WTC11 (cell line): ENCODE results near the gene TANGO6.

Source experiments
- ATF1 ChIP-seq: sonication (generic); formaldehyde crosslinking; IDR thresholded peaks from 2 replicates; pipeline ENCODE4 v1.8.1; 2023; ENCODE audit warnings: mild to moderate bottlenecking, moderate library complexity, missing genetic modification reagents
- CTCF ChIP-seq: fragments of 200-600 bp; IDR thresholded peaks from 2 replicates; pipeline ENCODE4 v1.8.0; 2022; ENCODE audit warnings: antibody characterized with exemption
- ERG ChIP-seq: fragments of 250-450 bp; sonication (Bioruptor Pico); IDR thresholded peaks from 2 replicates; pipeline ENCODE4 v1.8.0; 2021; ENCODE audit warnings: mild to moderate bottlenecking
- KAT7 ChIP-seq: sonication (generic); formaldehyde crosslinking; IDR thresholded peaks from 2 replicates; pipeline ENCODE4 v1.8.1; 2023; ENCODE audit warnings: missing genetic modification reagents, mild to moderate bottlenecking, borderline replicate concordance
- PRRX2 ChIP-seq: fragments of 250-450 bp; sonication (Bioruptor Pico); IDR thresholded peaks from 2 replicates; pipeline ENCODE4 v1.8.0; 2021; ENCODE audit warnings: mild to moderate bottlenecking
- RELA ChIP-seq: sonication (generic); formaldehyde crosslinking; IDR thresholded peaks from 2 replicates; pipeline ENCODE4 v1.8.1; 2022; ENCODE audit warnings: missing genetic modification reagents, mild to moderate bottlenecking, borderline replicate concordance
- TP53 ChIP-seq: sonication (generic); formaldehyde crosslinking; IDR thresholded peaks from 2 replicates; pipeline ENCODE4 v1.8.1; 2023; ENCODE audit warnings: mild to moderate bottlenecking, missing genetic modification reagents
- ZMAT4 ChIP-seq: fragments of 250-450 bp; sonication (Bioruptor Pico); IDR thresholded peaks from 2 replicates; pipeline ENCODE4 v1.9.0; 2021; ENCODE audit warnings: mild to moderate bottlenecking
- ZNF138 ChIP-seq: sonication (generic); formaldehyde crosslinking; conservative IDR thresholded peaks from 2 replicates; pipeline ENCODE4 v1.8.1; 2022; ENCODE audit warnings: mild to moderate bottlenecking, moderate library complexity, missing genetic modification reagents

- TF ChIP-seq CTCF (no peak), PRRX2 (no peak), TP53 (CRISPR knock-in tag) (no peak), ZNF138 (CRISPR knock-in tag) (no peak), KAT7 (CRISPR knock-in tag) (no peak), ERG (no peak), RELA (CRISPR knock-in tag) (no peak), ZMAT4 (CRISPR knock-in tag) (no peak), ATF1 (CRISPR knock-in tag) (no peak)
Measured at GRCh38 chr16:69111876-69112230, 268.5 kb downstream of the TANGO6 start.
